ENCODE results near the gene LEF1. TPM values are rescaled to one million over a fixed set of nuclear protein-coding genes. Genes with fewer than 3 reads are reported as not detected.

Gene LEF1
- total and polyA plus RNA-seq, 8 donors, result 4.1 to 49.4 (median 33.8) TPM

DNA sequence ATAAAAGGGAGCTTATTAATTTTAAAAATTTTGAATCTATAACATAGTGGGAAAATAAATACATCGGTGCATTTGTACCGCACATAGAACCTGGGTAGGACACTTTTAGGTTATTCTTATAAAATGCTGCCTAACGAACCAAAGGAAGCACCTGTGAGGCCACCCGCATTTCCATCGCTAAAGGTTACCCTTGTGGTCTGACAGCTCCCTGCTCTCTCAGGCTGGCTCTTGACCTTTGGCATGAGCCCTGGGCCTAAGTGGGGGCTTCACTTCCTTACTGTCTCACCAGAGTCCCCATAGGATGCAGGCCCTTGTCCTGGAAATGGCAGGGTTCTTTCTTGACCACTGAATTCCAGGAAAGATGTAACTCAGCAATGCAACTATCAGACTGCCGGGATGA, 133.0 kb downstream of the LEF1 start:
- Histone ChIP-seq H3K27me3 (no peaks in the 10 kb centered on the region), H3K9me3 (no peaks in the 10 kb centered on the region), H3K4me1 (no peaks in the 10 kb centered on the region), H3K36me3 (peaks cover 0 to 30% of the 10 kb centered on the region in 2 donors), H3K27ac (no peak overlapping the region), H3K4me3 (no peak overlapping the region)
- ATAC-seq, result no peak
- intact Hi-C loops (cut with DNase I), result no loop called here
- DNase-seq, result no peak
- TF ChIP-seq, protein P1, sequence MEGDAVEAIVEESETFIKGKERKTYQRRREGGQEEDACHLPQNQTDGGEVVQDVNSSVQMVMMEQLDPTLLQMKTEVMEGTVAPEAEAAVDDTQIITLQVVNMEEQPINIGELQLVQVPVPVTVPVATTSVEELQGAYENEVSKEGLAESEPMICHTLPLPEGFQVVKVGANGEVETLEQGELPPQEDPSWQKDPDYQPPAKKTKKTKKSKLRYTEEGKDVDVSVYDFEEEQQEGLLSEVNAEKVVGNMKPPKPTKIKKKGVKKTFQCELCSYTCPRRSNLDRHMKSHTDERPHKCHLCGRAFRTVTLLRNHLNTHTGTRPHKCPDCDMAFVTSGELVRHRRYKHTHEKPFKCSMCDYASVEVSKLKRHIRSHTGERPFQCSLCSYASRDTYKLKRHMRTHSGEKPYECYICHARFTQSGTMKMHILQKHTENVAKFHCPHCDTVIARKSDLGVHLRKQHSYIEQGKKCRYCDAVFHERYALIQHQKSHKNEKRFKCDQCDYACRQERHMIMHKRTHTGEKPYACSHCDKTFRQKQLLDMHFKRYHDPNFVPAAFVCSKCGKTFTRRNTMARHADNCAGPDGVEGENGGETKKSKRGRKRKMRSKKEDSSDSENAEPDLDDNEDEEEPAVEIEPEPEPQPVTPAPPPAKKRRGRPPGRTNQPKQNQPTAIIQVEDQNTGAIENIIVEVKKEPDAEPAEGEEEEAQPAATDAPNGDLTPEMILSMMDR (IDR thresholded peaks at IDR 0.05), result no peak

DNA sequence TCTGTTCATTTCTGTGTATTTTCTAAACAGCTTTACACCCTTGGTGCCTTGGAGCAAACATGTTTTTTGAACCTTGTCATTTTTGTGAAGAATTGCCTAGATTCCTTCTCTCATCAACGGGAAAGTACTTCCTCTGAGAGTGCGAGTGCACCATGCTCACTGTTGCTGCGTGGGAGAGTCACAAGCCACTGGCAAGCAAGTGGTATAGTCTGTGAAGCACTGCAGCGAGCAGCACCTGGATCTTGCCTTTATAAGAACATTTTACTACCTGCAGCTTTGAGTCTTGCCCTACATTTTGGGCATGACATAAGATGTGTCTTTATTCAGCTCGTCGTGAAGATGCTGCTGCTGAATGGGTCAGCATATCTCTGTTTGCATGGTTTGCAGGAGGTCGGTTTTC, 134.2 kb downstream of the LEF1 start:
- intact Hi-C loops (cut with DNase I), result no loop called here

DNA sequence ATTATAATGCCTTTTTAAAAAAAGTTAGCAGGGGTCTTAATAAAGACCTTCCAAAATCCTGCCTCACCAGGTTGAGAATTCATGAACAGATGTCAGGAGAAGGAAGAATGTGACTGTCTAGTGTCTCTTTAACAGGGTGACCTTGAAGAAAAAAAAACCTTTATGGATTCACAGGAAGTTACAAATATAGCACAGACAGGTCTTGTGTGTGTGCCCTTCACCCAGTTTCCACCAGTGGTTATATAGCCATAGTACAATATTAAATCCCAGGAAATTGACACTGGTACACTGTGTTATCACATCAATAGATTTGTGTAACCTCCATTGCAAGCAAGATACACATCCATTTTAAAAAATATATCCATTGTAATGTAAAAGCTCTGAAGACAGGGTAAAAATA, 135.4 kb downstream of the LEF1 start:
- DNase-seq (no peak), ATAC-seq (no peak)
- peaks cover 0 to 46% of the 10 kb centered on the region in 2 donors for H3K36me3 ChIP-seq
- H3K9me3 ChIP-seq, result no peaks in the 10 kb centered on the region
- H3K27ac ChIP-seq, result no peak overlapping the region
- no peaks in the 10 kb centered on the region for H3K27me3 ChIP-seq
- no peak overlapping the region for H3K4me3 ChIP-seq
- no peaks in the 10 kb centered on the region for H3K4me1 ChIP-seq
- TF ChIP-seq, protein P1 (IDR thresholded peaks at IDR 0.05), result no peak
- intact Hi-C loops (cut with DNase I), result no loop called here

More for the DNA sequence above, 134.2 kb downstream of the LEF1 start:
- DNase-seq (no peak), ATAC-seq (no peak)
- TF ChIP-seq, protein P1 (IDR thresholded peaks at IDR 0.05), result no peak
- Histone ChIP-seq H3K36me3 (peaks cover 0 to 35% of the 10 kb centered on the region in 2 donors), H3K27ac (no peak overlapping the region), H3K4me3 (no peak overlapping the region), H3K27me3 (no peaks in the 10 kb centered on the region), H3K9me3 (no peaks in the 10 kb centered on the region), H3K4me1 (no peaks in the 10 kb centered on the region)

DNA sequence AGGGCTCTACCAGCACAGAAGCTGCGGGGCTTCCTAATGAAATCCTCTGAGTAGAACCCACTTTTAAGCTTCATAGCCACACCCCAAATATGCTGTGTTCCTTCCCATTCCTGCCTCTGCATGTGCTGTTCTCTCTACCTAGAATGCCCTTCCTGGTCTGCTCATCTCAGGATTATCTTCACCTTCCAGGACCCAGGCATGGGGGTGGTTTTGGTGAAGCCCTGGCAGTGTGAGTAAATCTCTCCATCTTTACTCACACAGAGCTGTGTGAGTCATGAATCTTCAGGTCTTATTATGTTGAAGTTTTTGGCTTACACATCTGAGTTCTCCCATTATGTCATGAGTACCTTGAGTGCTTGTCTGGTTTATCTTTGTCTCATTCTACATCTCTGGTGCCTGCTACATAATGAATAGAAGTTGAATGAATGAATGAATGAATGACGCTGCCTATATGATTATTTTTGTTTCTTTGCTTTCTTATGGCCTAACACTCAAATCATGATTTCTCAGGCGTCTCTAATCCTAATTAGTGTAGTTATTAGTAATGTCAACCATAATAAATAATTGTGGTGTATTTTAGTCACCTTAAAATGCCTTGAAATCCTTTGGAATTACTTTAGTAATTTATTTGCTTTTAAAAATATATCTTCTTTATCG, 137.2 kb downstream of the LEF1 start:
- Histone ChIP-seq H3K27me3 (no peaks in the 10 kb centered on the region), H3K4me3 (no peak overlapping the region), H3K9me3 (no peaks in the 10 kb centered on the region), H3K27ac (no peak overlapping the region), H3K4me1 (no peaks in the 10 kb centered on the region), H3K36me3 (peaks cover 0 to 63% of the 10 kb centered on the region in 2 donors)
- TF ChIP-seq, protein P1 (IDR thresholded peaks at IDR 0.05), result no peak
- intact Hi-C loops (cut with DNase I), result no loop called here
- ATAC-seq, result no peak
- no peak for DNase-seq

DNA sequence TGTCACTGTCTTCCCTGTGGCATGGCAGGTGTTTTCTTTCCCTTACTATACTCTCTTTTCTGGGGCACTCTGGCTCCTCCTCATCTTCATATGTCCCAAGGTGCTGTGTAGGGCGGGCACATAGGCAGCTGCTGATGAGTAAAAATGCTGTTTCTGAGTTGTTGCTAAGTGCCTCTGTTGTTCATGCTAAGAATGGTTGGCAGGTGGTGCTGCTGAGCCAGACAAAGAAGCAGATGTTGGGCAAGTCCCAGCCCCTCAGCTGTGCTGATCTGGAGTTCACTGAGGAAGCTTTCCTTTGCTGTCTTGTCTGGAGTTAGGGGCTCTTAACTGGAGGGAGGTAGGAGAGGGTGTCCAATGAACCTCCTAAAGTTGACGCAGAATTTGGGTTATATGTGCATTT, 138.4 kb downstream of the LEF1 start:
- H3K4me1 ChIP-seq, result no peaks in the 10 kb centered on the region
- no peak overlapping the region for H3K4me3 ChIP-seq
- H3K9me3 ChIP-seq, result no peaks in the 10 kb centered on the region
- TF ChIP-seq, protein P1 (IDR thresholded peaks at IDR 0.05), result no peak
- no peaks in the 10 kb centered on the region for H3K27me3 ChIP-seq
- DNase-seq (peak in 1 of 4 donors; percentile 49), ATAC-seq (peak; percentile 85)
- peaks cover 0 to 65% of the 10 kb centered on the region in 2 donors for H3K36me3 ChIP-seq
- no peak overlapping the region for H3K27ac ChIP-seq
- intact Hi-C loops (cut with DNase I), result no loop called here

Measured in left lung (tissue), 10 donors.